GM12878 (cell line): ENCODE data around the gene SLC12A9. TPM values are rescaled to one million over a fixed set of nuclear protein-coding genes. Genes with fewer than 3 reads are reported as not detected.

Experiments
- ATAC-seq: fragments of 200-7000 bp; cut with Tn5 transposase; 3 replicates; pipeline ENCODE4 v1.9.1; 2020; ENCODE audit warnings: mild to moderate bottlenecking, moderate library complexity
- BruUV-seq: library from RNA; stranded (reverse); fragments of 400-500 nt; replicated peaks from 2 replicates; lab custom pipeline; 2021; lab: Mats Ljungman, UMichigan
- CTCF ChIA-PET: fragments of 300-600 bp; sonication (Branson Sonifier 250); formaldehyde crosslinking; extraction: SDS; loops from one replicate; lab custom pipeline; 2021; ENCODE audit warnings: inconsistent platforms; lab: Yijun Ruan, JAX
- POLR2A ChIA-PET: fragments of 350-600 bp; formaldehyde crosslinking; extraction: SDS; loops from one replicate; lab custom pipeline; 2021; ENCODE audit warnings: inconsistent platforms; lab: Charles Lee
- RAD21 ChIA-PET: fragments of 300-600 bp; sonication (Branson Sonifier 250); formaldehyde crosslinking; loops from one replicate; lab custom pipeline; 2023; ENCODE audit warnings: antibody characterized with exemption; ENCODE audit not compliant: unreplicated experiment; lab: Charles Lee
- SMC1A ChIA-PET: fragments of 300-600 bp; sonication (Branson Sonifier 250); formaldehyde crosslinking; loops from one replicate; lab custom pipeline; 2023; ENCODE audit not compliant: unreplicated experiment, uncharacterized antibody; lab: Charles Lee
- DNase-seq: peaks from one replicate; pipeline ENCODE4 v3.0.0-alpha.2; 2011; ENCODE audit warnings: low read depth, low spot score
- FAIRE-seq: peaks from 3 replicates; lab custom pipeline; 2011; peaks lifted over from hg19 to GRCh38; lab: Jason Lieb, UNC
- H2AFZ ChIP-seq: 2 replicates; pipeline ENCODE4 v1.6.0; 2011; ENCODE audit warnings: low read depth, low read length, control low read depth; ENCODE audit not compliant: control insufficient read depth
- H3K27ac ChIP-seq: 2 replicates; pipeline ENCODE4 v1.5.1; 2011; ENCODE audit warnings: control low read depth; ENCODE audit not compliant: control insufficient read depth, insufficient read depth
- H3K27me3 ChIP-seq, 2 experiments: replicated peaks in 1 of 2; 2 replicates each; pipeline versions ENCODE4 v1.6.0 to v1.6.1; 2011; ENCODE audit warnings: low read length in 1 of 2; ENCODE audit not compliant: control insufficient read depth in 2 of 2, insufficient read depth in 2 of 2
- H3K36me3 ChIP-seq, 2 experiments: 2 replicates each; pipeline ENCODE4 v1.5.1; 2011; ENCODE audit warnings: low read length in 1 of 2; ENCODE audit not compliant: control insufficient read depth in 2 of 2, insufficient read depth in 2 of 2
- H3K4me1 ChIP-seq: 2 replicates; pipeline ENCODE4 v1.6.1; 2011; ENCODE audit warnings: mild to moderate bottlenecking, low read length, moderate library complexity, mixed read lengths; ENCODE audit not compliant: control insufficient read depth, insufficient read depth
- H3K4me2 ChIP-seq: 2 replicates; pipeline ENCODE4 v1.6.0; 2011; ENCODE audit warnings: control low read depth; ENCODE audit not compliant: control insufficient read depth, insufficient read depth
- H3K4me3 ChIP-seq: fragments of 200-600 bp; sonication (generic); 2 replicates; pipeline ENCODE4 v1.5.1; 2016
- H3K79me2 ChIP-seq: 2 replicates; pipeline ENCODE4 v1.6.0; 2011; ENCODE audit warnings: low read length; ENCODE audit not compliant: control insufficient read depth, insufficient read depth
- H3K9ac ChIP-seq: 2 replicates; pipeline ENCODE4 v1.8.0; 2011; ENCODE audit warnings: low read length, control low read depth, mixed read lengths; ENCODE audit not compliant: control insufficient read depth, insufficient read depth
- H3K9me3 ChIP-seq: replicated peaks from 3 replicates; pipeline ENCODE4 v1.5.1; 2011; ENCODE audit warnings: mild to moderate bottlenecking, low read length; ENCODE audit not compliant: control insufficient read depth, insufficient read depth
- H4K20me1 ChIP-seq: 2 replicates; pipeline ENCODE4 v1.6.0; 2011; ENCODE audit not compliant: control insufficient read depth, insufficient read depth
- BCL11A ChIP-seq: IDR thresholded peaks from 2 replicates; pipeline ENCODE4 v1.6.1; 2011; ENCODE audit warnings: low read depth, low read length
- CBFB ChIP-seq: IDR thresholded peaks from 2 replicates; pipeline ENCODE4 v1.6.1; 2016; ENCODE audit warnings: antibody characterized with exemption, low read depth
- CREB1 ChIP-seq: IDR thresholded peaks from 2 replicates; pipeline ENCODE4 v1.6.1; 2012; ENCODE audit warnings: low read depth, mild to moderate bottlenecking, inconsistent platforms
- FOXM1 ChIP-seq: IDR thresholded peaks from 2 replicates; pipeline ENCODE4 v1.6.1; 2012; ENCODE audit warnings: low read depth, mild to moderate bottlenecking, inconsistent platforms, low read length, moderate library complexity
- IKZF1 ChIP-seq: fragments of 450-650 bp; conservative IDR thresholded peaks from 2 replicates; pipeline ENCODE4 v1.6.1; 2017; ENCODE audit warnings: antibody characterized with exemption, mild to moderate bottlenecking
- IRF4 ChIP-seq: IDR thresholded peaks from 2 replicates; pipeline ENCODE4 v1.6.1; 2011; ENCODE audit warnings: low read depth, low read length
- KDM1A ChIP-seq: fragments of 200-600 bp; sonication (generic); IDR thresholded peaks from 2 replicates; pipeline ENCODE4 v1.6.1; 2016; ENCODE audit warnings: borderline replicate concordance
- PKNOX1 ChIP-seq: fragments of 450-650 bp; IDR thresholded peaks from 2 replicates; pipeline ENCODE4 v1.6.1; 2016; ENCODE audit warnings: mild to moderate bottlenecking
- REST ChIP-seq: IDR thresholded peaks from 2 replicates; pipeline ENCODE4 v1.6.1; 2012; ENCODE audit warnings: mild to moderate bottlenecking, low read depth, low read length
- SMAD5 ChIP-seq: IDR thresholded peaks from 2 replicates; pipeline ENCODE4 v1.6.1; 2016; ENCODE audit warnings: antibody characterized with exemption, low read depth
- SPI1 ChIP-seq: IDR thresholded peaks from 2 replicates; pipeline ENCODE4 v1.6.1; 2011; ENCODE audit warnings: low read depth, mild to moderate bottlenecking, low read length, moderate library complexity, borderline replicate concordance; ENCODE audit not compliant: insufficient read depth
- SRF ChIP-seq, 2 experiments: IDR thresholded peaks; 2 replicates each; pipeline ENCODE4 v1.6.1; 2011; ENCODE audit warnings: low read depth in 2 of 2, low read length in 2 of 2, mild to moderate bottlenecking in 1 of 2, moderate library complexity in 1 of 2
- TCF12 ChIP-seq: IDR thresholded peaks from 2 replicates; pipeline ENCODE4 v1.6.1; 2011; ENCODE audit warnings: low read depth, mild to moderate bottlenecking, low read length
- USF1 ChIP-seq: IDR thresholded peaks from 2 replicates; pipeline ENCODE4 v1.6.1; 2011; ENCODE audit warnings: borderline replicate concordance, low read depth, mild to moderate bottlenecking, moderate library complexity, mixed read lengths, low read length; ENCODE audit not compliant: insufficient read depth; ENCODE audit errors: extremely low read length
- YBX1 ChIP-seq: fragments of 450-650 bp; IDR thresholded peaks from 2 replicates; pipeline ENCODE4 v1.6.1; 2016; ENCODE audit warnings: antibody characterized with exemption
- WGBS: methylation state at CpG from one replicate; pipeline ENCODE4 v1.1.6; 2016; ENCODE audit warnings: low lambda C conversion rate; ENCODE audit not compliant: insufficient replicate concordance, insufficient coverage; ENCODE audit errors: missing lambda C conversion rate; 5-methylcytosine and 5-hydroxymethylcytosine counted together
- in situ Hi-C: fragments of 300-500 bp; cut with MboI; formaldehyde crosslinking; loops from 9 replicates; pipeline ENCODE4 v1.14.3; 2018; ENCODE audit warnings: mixed read lengths
- intact Hi-C: fragments of 100-400 bp; cut with micrococcal nuclease; formaldehyde crosslinking; loops from one replicate; pipeline ENCODE4 v1.14.2; 2022; ENCODE audit not compliant: unreplicated experiment
- polyA plus RNA-seq, 11 experiments: library from polyadenylated mRNA; depleted of rRNA in 4 of 11; unstranded in 6 of 11; stranded (reverse) in 5 of 11; fragments of >200 nt; fragmentation: Nextera tagmentation in 4 of 11; fragmentation: Illumina TruSeq in 1 of 11; extraction: Ambion mirVana in 4 of 11; extraction: Trizol in 1 of 11; gene quantifications; 1 replicate in 1 of 11; 2 replicates in 10 of 11; pipeline versions ENCODE4 v1.2.1 to v1.2.3, GENCODE V29; 2011 to 2016; ENCODE audit warnings: inconsistent platforms in 2 of 11, missing spikeins in 2 of 11, low read depth in 1 of 11
- total RNA-seq, 4 experiments: library from RNA; depleted of rRNA in 3 of 4; stranded (reverse); fragments of >200 nt in 3 of 4; fragmentation: Illumina TruSeq in 1 of 4; extraction: Trizol in 1 of 4; gene quantifications; 2 replicates each; pipeline versions ENCODE4 v1.2.1 to v1.2.3, GENCODE V29; 2013 to 2021

The SLC12A9 gene
- total and polyA plus RNA-seq, 10 of the 15 experiments (the other 5 are each of a cell fraction or from before 2014, with no cell fraction given): 0.24 to 18.5 (median 9.4) TPM

- POLR2A ChIA-PET: no interaction called here
- H3K4me1 ChIP-seq: peaks cover 4% of the 10 kb centered on the region
- WGBS: 100% methylated on average over 9 of the region's 9 CpGs
- CTCF ChIA-PET: no interaction called here
- no peaks in the 10 kb centered on the region for H3K9me3 ChIP-seq
- H3K4me2 ChIP-seq: no peak overlapping the region
- no peak overlapping the region for H3K9ac ChIP-seq
- TF ChIP-seq USF1 (no peak), KDM1A (no peak), FOXM1 (no peak), SPI1 (no peak), IKZF1 (no peak), IRF4 (no peak), SMAD5 (no peak), PKNOX1 (no peak), REST (no peak), BCL11A (no peak), YBX1 (no peak), TCF12 (no peak), SRF (IDR thresholded peaks at IDR 0.05; ENCODE audit: low read depth in 2 of 2, low read length in 2 of 2) (no peak), CBFB (no peak), CREB1 (no peak)
- no peak overlapping the region for H3K4me3 ChIP-seq
- no TSS peak for BruUV-seq
- DNase-seq: no peak
- SMC1A ChIA-PET: no interaction called here
- H4K20me1 ChIP-seq: peaks cover 3% of the 10 kb centered on the region; the same call in 1 of the 2 replicates
- H3K36me3 ChIP-seq: peaks cover 44 to 49% of the 10 kb centered on the region in 2 experiments
- peaks cover 38% of the 10 kb centered on the region for H3K79me2 ChIP-seq
- no peak overlapping the region for H2AFZ ChIP-seq
- in situ Hi-C loops (no loop called here), intact Hi-C loops (no loop called here)
- H3K27me3 ChIP-seq: no peaks in the 10 kb centered on the region
- FAIRE-seq: no peak
- H3K27ac ChIP-seq: no peak overlapping the region
- ATAC-seq: no peak
- RAD21 ChIA-PET: no interaction called here
These were observed 29.7 kb downstream of the SLC12A9 start for GRCh38 chr7:100882201-100882600.
